GM21529 (cell line): Measurements from ENCODE around the gene TBCC.

ENCODE experiments used
- ATAC-seq: cut with Tn5 transposase; IDR thresholded peaks from one replicate; pipeline ENCODE4 v1.9.1; 2021; ENCODE audit not compliant: unreplicated experiment

The TBCC gene

DNA sequence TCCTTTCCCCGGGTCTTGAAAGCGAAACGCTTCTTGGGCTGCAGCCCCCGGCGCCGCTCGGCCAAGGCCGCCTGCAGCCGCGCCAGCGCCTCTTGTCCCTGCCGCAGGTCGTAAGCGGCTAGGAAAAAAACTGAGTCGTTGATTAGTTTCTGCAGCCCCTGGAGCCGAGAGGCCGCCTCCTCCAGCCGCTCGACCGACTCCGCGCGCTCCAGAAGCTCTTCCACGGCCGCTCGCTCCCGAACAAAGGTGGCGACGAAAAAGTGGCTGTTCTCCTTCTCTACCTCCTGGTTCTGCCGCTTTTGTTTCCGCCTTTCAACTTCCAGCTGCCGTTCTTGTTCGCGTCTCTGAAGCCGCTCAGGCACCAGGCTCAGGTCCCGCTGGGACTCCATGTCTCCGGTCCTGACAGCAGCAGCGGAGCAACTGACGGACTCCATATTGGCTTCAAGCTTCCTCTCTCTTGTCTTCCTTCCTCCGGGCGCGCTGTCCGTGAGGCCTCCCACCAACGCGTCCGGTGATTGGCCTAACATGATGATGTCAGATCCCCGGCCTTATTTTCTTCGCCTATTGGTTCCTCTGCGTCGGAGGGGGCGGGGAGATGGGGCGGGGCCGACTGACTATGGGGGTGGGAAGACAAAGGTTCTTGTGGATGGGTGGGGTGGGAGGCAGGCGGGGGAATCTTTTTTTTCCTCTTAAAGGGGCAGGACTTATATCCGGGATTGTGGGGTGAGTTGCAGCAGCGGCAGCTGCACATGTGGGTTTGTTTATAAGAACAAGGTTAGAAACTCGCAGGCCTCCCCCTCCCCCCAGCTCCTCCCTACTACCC is at the start of gene TBCC:
TSS of gene TBCC (minus strand) at position 464 of the 823 bp plus-strand sequence. CDS start at position 434, 30 bp downstream.
- ATAC-seq = peak; percentile 77

GRCh38 chr6:42795651-42796050 is 49.7 kb upstream of the TBCC start:
- ATAC-seq = no peak

- no peak for ATAC-seq
Observed at GRCh38 chr6:42791706-42792320, 45.9 kb upstream of the TBCC start.

DNA sequence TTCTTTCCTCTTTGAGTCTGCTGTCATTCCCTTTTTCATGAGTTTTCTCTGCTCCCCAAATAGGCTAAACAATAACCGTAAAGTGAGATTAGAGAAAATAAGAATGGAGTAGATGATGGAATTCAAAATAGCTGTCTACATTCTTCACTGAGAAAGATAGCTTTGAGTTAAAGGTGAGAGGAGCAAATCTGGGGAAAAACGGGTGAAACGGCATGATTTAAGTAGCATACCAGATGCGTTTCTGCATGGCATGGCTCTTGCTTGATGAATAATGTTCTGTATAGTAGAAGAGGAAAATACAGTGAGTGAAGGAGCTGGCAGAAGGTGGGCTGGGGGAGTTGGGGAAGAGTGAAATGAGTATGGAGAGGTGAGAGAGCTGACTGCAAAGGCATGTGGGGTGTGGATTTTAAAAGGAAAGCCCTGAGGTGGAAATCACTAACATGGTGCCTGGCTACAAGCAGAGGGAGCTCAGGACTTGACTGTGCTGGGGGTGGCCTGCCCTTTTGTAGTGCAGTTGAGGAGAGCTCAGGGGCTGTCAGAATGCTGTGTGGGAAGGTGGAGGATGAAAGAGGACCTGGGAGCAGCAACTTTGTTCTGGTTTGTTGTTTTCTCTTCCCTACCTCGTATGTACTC is 44.8 kb upstream of the TBCC start:
- ATAC-seq = no peak

- no peak for ATAC-seq
Observed at GRCh38 chr6:42788671-42789070, 42.8 kb upstream of the TBCC start.

- ATAC-seq = no peak
Observed at GRCh38 chr6:42787063-42787472, 41.2 kb upstream of the TBCC start.

- ATAC-seq = no peak
Observed at GRCh38 chr6:42786525-42786985, 40.7 kb upstream of the TBCC start.

- no peak for ATAC-seq
Observed at GRCh38 chr6:42784717-42785498, 39.0 kb upstream of the TBCC start.

GRCh38 chr6:42783876-42784642 is 38.2 kb upstream of the TBCC start:
- ATAC-seq = no peak

- ATAC-seq = no peak
Observed at GRCh38 chr6:42783177-42783875, 37.4 kb upstream of the TBCC start.

DNA sequence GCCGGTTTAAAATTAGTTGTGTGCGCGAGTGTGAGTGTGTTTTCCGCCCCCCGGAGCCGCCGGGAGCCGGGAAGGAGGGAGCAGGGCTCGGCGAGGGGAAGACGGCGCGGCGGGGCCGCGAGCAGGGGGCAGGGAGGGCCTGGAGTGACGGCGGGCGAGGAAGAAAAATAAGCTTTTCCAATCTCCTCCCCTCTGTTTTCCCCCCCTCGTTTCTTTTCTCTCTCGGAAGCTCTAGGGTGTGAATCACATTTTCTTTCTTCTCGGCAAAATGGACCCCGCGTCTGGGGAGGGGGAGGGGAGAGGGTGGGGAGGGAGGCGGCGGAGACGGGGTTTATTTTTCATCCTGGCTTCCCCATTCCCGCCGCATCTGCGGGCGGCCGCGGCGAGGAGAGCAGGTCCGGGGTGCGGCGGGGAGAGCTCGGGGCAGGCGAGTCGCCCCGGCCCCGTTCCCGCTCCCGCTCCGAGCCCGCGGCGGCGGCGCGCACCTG is 36.8 kb upstream of the TBCC start:
- no peak for ATAC-seq

GRCh38 chr6:42781796-42782688 is 36.1 kb upstream of the TBCC start, which contains the start of gene BICRAL:
Gene BICRAL, plus strand, starts transcription at chr6:42782052. Its CDS starts 39,971 bp downstream, at chr6:42822023.
- no peak for ATAC-seq

DNA sequence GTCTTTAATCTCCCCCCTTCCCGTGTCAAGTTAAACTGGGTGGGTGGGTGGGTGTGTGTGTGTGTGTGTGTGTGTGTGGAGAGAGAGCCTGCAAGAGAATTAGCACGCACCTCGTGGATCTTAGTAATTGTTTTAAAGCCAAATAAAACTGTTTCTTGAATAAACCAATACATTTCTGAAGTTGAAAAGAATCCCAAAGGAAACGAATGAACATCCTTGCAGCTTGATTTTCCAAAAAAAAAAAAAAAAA is 35.6 kb upstream of the TBCC start:
- no peak for ATAC-seq

- no peak for ATAC-seq
Observed at GRCh38 chr6:42779521-42779920, 33.6 kb upstream of the TBCC start.

DNA sequence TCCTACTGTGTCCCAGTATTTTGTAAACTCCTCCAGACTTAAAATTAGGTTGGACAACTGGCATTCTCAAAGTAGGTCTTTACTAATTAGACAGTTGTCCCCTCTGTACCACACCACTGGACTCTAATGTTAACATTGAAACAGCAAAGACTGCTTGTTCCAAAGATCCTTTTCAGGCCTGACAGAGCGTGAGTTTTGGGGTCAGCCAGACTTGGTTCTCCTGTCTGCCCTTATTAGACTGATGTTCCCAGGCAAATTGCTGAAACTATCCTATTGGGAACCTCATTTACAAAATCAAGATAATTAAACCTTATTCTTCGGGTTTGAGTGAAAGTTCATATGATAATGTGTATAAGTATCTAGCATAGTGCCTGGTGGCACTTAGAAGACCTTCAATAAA is 32.2 kb upstream of the TBCC start:
- no peak for ATAC-seq

- ATAC-seq = peak; percentile 39
Observed at GRCh38 chr6:42777126-42777822, 31.4 kb upstream of the TBCC start.

- ATAC-seq = peak; percentile 50
Observed at GRCh38 chr6:42774821-42775487, 29.1 kb upstream of the TBCC start.

DNA sequence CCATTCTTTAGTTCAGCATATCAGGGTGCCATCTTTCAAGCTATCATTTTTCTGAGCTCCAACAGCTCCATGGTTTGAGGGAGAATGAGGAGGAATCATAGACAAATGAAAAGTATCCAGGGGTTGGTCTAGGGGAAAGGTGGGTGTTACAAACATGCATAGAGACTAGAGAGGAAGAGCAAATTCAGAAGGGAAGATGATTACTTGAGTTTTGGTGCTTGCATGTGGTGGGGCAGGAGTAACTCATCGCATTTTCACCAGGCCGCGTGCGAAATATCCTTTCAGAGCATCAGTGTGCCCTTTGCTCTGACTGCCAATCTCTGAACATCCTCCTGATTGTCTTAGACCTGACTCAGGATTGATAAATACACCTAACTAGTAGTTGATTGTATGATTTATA is 28.3 kb upstream of the TBCC start:
- ATAC-seq = no peak
